ENCODE data around the gene CLDN19. TPM values are rescaled to one million over a fixed set of nuclear protein-coding genes. Genes with fewer than 3 reads are reported as not detected.

The CLDN19 gene
- total RNA-seq, 1 experiment from 2014 or later: 12.5 TPM

DNA sequence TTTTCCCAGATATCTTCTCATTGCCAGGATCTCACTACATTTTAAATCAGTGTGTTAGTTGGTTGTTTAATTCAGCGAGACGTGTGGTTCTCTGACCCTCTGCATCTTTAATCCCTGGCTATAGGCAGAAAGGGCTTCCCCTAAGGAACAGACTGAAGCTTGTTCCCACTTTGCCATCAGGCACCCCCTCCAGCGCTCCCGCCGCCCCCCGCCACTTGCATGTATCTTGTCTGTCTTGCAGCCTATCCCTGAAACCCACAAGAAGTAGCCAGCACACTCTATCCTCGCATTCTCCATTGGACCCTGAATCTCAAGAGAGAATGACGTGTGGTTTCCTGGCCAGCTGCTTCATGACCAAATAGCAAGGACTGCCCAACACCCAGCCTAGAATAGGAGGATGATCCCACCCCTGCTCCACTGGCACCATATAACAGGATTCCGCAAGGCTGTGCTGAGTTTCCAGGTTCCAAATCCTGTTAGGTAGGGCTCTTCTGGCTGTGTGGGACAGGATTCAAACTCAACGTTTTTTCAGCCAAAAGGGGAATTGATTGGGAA, 7.8 kb downstream of the CLDN19 start:
- Histone ChIP-seq H3K23me2 (ENCODE audit: insufficient read length, low read depth, low read length, poor library complexity, severe bottlenecking) (no peaks in the 10 kb centered on the region), H3K18ac (ENCODE audit: insufficient read length, low read depth, low read length) (no peak overlapping the region), H2BK20ac (ENCODE audit: low read depth, low read length, poor library complexity, severe bottlenecking) (no peak overlapping the region), H3K4me1 (ENCODE audit: insufficient read depth, low read length) (no peaks in the 10 kb centered on the region; the same call in 1 of the 2 replicates), H3K56ac (ENCODE audit: insufficient read length, low read depth, low read length) (no peak overlapping the region), H3K27ac (ENCODE audit: insufficient read length, low read depth, low read length) (no peak overlapping the region), H2BK120ac (ENCODE audit: low read depth, low read length, poor library complexity, severe bottlenecking) (no peak overlapping the region), H4K91ac (ENCODE audit: insufficient read length, low read depth, low read length) (no peak overlapping the region), H4K8ac (replicated peaks; ENCODE audit: insufficient read length, low read depth, low read length) (no peak overlapping the region), H2BK5ac (ENCODE audit: insufficient read length, low read length) (no peak overlapping the region), H3K9me3 (ENCODE audit: control insufficient read depth, low read depth, low read length) (no peaks in the 10 kb centered on the region), H3K27me3 (ENCODE audit: insufficient read depth, low read length) (no peaks in the 10 kb centered on the region), H3K4me2 (ENCODE audit: insufficient read depth, insufficient read length, low read length) (no peak overlapping the region), H2BK15ac (ENCODE audit: low read depth, low read length) (no peak overlapping the region), H3K4ac (ENCODE audit: low read depth, low read length) (no peak overlapping the region), H3K14ac (ENCODE audit: insufficient read depth, low read length) (no peak overlapping the region), H3K9ac (ENCODE audit: extremely low read depth, insufficient read length, low read length) (no peak overlapping the region), H2BK12ac (ENCODE audit: insufficient read length, low read depth, low read length) (no peak overlapping the region), H3T11ph (ENCODE audit: low read length) (no peak overlapping the region), H3K79me1 (ENCODE audit: insufficient read depth, low read depth, low read length, poor library complexity, severe bottlenecking) (no peaks in the 10 kb centered on the region), H4K20me1 (ENCODE audit: control insufficient read depth, insufficient read depth, insufficient read length) (no peaks in the 10 kb centered on the region), H3K79me2 (ENCODE audit: insufficient read depth, low read length) (no peaks in the 10 kb centered on the region), H3K23ac (ENCODE audit: insufficient read length, low read depth, low read length) (no peak overlapping the region), H2AK5ac (ENCODE audit: insufficient read length, low read length) (no peak overlapping the region), H2AFZ (ENCODE audit: low read length) (no peak overlapping the region), H4K5ac (ENCODE audit: insufficient read length, low read depth, low read length) (no peak overlapping the region)
- Mint-ChIP-seq H3K4me1 (peaks cover 11 to 26% of the 10 kb centered on the region in 2 experiments), H3K27ac (peak overlapping the region in 1 of 3 experiments; percentile 85; a peak in 1 of 7 replicates), H3K36me3 (ENCODE audit: insufficient read depth in 1 of 3, low read depth in 3 of 3) (peaks cover 0 to 3% (median 0%) of the 10 kb centered on the region in 3 experiments; a peak in 2 of 7 replicates), H3K27me3 (ENCODE audit: low read depth) (no peaks in the 10 kb centered on the region; the same call in 1 of the 2 replicates), H3K4me3 (no peak overlapping the region), H3K9me3 (no peaks in the 10 kb centered on the region)
- no CpG with 5 or more reads among the region's 10 CpGs for WGBS (ENCODE audit: extremely low coverage, insufficient read length, low lambda C conversion rate)
- no peak for DNase-seq
- no peak for TF ChIP-seq CTCF (conservative IDR thresholded peaks at IDR 0.05)

All from H9 (cell line).